GM13977 (cell line): ENCODE measurements around the gene MBTD1.

Source experiments
- DNase-seq: peaks from one replicate; pipeline ENCODE4 v3.0.0; 2012; ENCODE audit warnings: low spot score
- in situ Hi-C: fragments of 300-500 bp; cut with MboI; formaldehyde crosslinking; loops from one replicate; pipeline ENCODE4 v1.12.0; 2022; ENCODE audit warnings: low sequenced_read_pairs, low pct_unique_long_range_greater_than_20kb, mixed read lengths, inconsistent platforms; ENCODE audit not compliant: unreplicated experiment
- TF ChIP-seq, protein P1 (sequence below): IDR thresholded peaks from 2 replicates; pipeline ENCODE4 v1.5.1; 2012; ENCODE audit warnings: mild to moderate bottlenecking, control low read depth; ENCODE audit not compliant: insufficient read depth; ENCODE audit errors: extremely low read depth, missing control alignments

MBTD1 gene

DNA sequence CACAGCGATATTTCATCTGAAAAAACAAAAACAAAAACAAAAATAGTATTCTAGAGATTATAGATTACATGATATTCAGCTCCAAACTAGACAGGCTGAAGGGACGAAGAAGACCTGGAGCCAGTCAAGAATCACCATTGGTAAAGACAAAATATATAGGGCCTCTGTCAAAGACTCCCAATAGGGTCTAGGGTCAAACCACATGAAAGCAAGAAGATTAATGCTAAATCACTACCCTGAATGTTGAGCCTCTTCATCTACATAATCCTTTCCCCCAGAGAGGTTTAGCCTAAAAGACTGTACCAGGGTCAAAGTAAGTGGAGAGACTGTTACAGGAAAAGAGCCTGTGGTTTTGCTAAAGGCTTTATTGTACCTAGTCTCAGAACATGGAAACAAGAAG, 117.3 kb downstream of the MBTD1 start:
- TF ChIP-seq, protein P1, sequence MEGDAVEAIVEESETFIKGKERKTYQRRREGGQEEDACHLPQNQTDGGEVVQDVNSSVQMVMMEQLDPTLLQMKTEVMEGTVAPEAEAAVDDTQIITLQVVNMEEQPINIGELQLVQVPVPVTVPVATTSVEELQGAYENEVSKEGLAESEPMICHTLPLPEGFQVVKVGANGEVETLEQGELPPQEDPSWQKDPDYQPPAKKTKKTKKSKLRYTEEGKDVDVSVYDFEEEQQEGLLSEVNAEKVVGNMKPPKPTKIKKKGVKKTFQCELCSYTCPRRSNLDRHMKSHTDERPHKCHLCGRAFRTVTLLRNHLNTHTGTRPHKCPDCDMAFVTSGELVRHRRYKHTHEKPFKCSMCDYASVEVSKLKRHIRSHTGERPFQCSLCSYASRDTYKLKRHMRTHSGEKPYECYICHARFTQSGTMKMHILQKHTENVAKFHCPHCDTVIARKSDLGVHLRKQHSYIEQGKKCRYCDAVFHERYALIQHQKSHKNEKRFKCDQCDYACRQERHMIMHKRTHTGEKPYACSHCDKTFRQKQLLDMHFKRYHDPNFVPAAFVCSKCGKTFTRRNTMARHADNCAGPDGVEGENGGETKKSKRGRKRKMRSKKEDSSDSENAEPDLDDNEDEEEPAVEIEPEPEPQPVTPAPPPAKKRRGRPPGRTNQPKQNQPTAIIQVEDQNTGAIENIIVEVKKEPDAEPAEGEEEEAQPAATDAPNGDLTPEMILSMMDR, result no peak
- DNase-seq, result no peak
- in situ Hi-C loops, result no loop called here

DNA sequence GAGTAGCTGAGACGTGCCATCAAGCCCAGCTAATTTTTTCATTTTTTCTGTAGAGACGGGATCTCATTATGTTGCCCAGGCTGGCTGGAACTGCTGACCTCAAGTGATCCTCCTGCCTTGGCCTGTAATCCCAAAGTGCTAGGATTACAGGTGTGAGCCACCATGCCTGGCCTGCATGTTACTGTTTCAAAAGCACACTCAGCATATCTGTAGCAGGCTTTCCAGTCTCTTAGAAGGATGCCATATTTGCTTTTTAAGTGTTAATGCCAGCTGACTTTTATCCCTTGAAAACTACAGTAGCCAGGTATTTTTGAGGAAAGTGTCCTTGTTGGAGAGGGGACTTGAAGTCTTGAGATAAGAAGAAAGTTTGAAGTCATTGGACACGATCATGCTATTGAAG, 123.9 kb downstream of the MBTD1 start:
- in situ Hi-C loops, result no loop called here
- no peak for DNase-seq
- TF ChIP-seq, protein P1, result no peak

DNA sequence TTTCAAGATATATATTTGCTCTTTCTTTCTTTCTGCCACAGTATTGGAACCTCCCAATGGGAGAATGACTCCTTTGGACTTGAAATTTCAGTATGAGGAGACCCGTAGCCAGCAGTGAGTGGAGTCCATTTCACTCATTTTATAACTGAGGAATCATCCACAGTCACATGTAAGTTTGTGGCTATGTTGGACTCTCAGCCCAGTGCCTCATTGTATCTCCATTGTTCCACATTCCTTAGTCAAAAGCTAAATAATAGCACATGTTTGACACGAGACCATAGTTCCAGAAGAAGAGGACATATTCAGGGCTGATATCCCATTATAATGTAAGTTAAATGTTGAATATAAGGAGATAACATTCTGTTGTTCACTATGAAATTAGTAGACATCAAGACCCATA, 126.5 kb downstream of the MBTD1 start:
- TF ChIP-seq, protein P1, result no peak
- no peak for DNase-seq
- in situ Hi-C loops, result no loop called here

DNA sequence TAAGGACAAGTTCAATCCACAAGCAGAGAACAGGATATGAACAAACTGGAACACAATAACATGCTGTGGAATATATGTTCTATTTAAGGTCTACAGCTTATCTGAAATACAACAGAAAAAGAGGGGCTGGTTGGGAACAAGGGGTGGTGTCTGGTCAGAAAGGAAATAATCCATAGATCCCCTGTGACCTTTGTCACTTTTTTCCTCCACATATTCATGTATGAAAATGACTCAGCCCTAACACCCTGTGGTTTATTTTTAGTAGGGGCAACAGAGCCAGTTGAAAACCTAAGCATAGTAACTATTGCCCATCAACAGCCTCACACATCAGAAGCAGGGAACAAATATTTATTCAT, 126.9 kb downstream of the MBTD1 start:
- in situ Hi-C loops, result no loop called here
- no peak for DNase-seq
- TF ChIP-seq, protein P1, result no peak

DNA sequence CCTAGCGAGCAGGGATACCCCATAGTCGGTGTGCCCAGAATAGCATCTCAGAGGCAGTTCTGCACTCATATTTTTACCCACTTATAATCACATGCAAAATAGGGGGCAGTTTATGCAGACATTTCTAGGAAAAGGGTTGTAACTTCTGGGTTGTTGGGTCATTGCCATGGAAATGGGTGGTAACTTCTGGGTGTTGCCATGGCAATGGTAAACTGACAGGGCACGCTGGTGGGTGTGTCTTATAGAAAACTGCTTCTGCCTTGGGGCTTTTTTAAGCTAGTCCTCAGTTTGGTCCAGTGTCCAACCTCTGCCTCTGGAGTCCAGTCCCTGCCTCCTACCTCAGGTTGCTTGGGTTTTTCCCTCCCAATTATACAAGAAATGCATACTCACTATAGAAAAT, 131.8 kb downstream of the MBTD1 start:
- no peak for DNase-seq
- in situ Hi-C loops, result no loop called here
- TF ChIP-seq, protein P1, result no peak
